Chondrocyte (in vitro differentiated cells): ENCODE data around the gene ANKRD2. TPM values are rescaled to one million over a fixed set of nuclear protein-coding genes. Genes with fewer than 3 reads are reported as not detected.
"Not testable (repeated sequence)": the region's sequence is repeated elsewhere in the genome, so short reads cannot be mapped to it uniquely, and the experiment has no call there.

ENCODE experiments used
- DNase-seq: peaks from one replicate; pipeline ENCODE4 v3.0.0; 2021; ENCODE audit warnings: mixed read lengths, low spot score
- H3K27ac Mint-ChIP-seq: one replicate; pipeline ENCODE4 v1.8.0; 2021; ENCODE audit warnings: mild to moderate bottlenecking, moderate library complexity, mixed read lengths; ENCODE audit not compliant: unreplicated experiment
- H3K27me3 Mint-ChIP-seq: 2 replicates; pipeline ENCODE4 v1.8.0; 2021; ENCODE audit warnings: low read depth, mixed read lengths
- H3K36me3 Mint-ChIP-seq: 2 replicates; pipeline ENCODE4 v1.8.0; 2021; ENCODE audit warnings: low read depth, mixed read lengths
- H3K4me1 Mint-ChIP-seq: 2 replicates; pipeline ENCODE4 v1.8.0; 2021; ENCODE audit warnings: low read depth, mild to moderate bottlenecking, mixed read lengths
- H3K4me3 Mint-ChIP-seq: one replicate; pipeline ENCODE4 v1.8.0; 2021; ENCODE audit warnings: mild to moderate bottlenecking, moderate library complexity, mixed read lengths; ENCODE audit not compliant: unreplicated experiment
- H3K9me3 Mint-ChIP-seq: 2 replicates; pipeline ENCODE4 v1.8.0; 2021; ENCODE audit warnings: low read depth, mixed read lengths
- total RNA-seq: library from RNA; stranded (reverse); gene quantifications from 3 replicates; pipeline ENCODE4 v1.2.1, GENCODE V29; 2021
- TF ChIP-seq, protein P1 (sequence below): fragments of 200-600 bp; sonication (generic); IDR thresholded peaks from 2 replicates; pipeline ENCODE4 v1.5.0; 2021; ENCODE audit warnings: antibody characterized with exemption, mild to moderate bottlenecking, moderate library complexity

The ANKRD2 gene
- total RNA-seq, 1 donor from 2014 or later, result 0.60 TPM

DNA sequence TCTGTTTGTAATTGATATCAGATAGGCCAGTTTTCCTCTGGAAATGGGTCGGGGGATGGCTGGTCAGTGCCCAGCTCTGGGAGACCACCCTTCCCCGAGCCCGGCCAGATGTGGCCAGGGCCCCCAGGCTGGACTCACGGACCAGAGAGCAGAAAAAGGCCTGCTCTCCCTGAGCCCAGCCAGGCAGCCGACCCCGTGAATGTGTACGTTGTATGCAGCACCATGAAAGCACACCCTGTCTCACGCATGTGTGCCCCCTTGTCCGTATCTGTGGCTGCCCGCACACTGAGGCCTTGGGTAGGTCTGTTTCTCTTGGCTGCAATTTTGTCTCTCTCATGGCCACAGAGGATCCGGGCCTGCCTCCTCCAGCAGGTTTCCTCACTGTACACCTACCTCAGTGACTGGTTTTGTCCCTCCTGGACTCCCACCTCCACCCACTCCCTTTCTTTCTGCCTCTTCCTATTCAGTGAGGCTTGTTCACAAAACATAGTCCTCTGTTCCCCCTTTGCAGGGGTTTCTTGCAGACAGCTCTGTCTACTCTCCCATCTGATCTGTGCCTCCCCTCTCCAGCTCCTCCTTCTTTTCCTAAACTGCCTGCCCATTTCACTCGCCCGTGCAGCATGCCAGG is 23.6 kb upstream of the ANKRD2 start:
- H3K27ac Mint-ChIP-seq, result peak overlapping the region; percentile 78
- no peak overlapping the region for H3K4me3 Mint-ChIP-seq
- H3K9me3 Mint-ChIP-seq, result no peaks in the 10 kb centered on the region
- TF ChIP-seq, protein P1, sequence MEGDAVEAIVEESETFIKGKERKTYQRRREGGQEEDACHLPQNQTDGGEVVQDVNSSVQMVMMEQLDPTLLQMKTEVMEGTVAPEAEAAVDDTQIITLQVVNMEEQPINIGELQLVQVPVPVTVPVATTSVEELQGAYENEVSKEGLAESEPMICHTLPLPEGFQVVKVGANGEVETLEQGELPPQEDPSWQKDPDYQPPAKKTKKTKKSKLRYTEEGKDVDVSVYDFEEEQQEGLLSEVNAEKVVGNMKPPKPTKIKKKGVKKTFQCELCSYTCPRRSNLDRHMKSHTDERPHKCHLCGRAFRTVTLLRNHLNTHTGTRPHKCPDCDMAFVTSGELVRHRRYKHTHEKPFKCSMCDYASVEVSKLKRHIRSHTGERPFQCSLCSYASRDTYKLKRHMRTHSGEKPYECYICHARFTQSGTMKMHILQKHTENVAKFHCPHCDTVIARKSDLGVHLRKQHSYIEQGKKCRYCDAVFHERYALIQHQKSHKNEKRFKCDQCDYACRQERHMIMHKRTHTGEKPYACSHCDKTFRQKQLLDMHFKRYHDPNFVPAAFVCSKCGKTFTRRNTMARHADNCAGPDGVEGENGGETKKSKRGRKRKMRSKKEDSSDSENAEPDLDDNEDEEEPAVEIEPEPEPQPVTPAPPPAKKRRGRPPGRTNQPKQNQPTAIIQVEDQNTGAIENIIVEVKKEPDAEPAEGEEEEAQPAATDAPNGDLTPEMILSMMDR, result no peak
- peaks cover 57% of the 10 kb centered on the region for H3K4me1 Mint-ChIP-seq
- DNase-seq, result peak; percentile 80
- no peaks in the 10 kb centered on the region for H3K27me3 Mint-ChIP-seq
- no peaks in the 10 kb centered on the region for H3K36me3 Mint-ChIP-seq

DNA sequence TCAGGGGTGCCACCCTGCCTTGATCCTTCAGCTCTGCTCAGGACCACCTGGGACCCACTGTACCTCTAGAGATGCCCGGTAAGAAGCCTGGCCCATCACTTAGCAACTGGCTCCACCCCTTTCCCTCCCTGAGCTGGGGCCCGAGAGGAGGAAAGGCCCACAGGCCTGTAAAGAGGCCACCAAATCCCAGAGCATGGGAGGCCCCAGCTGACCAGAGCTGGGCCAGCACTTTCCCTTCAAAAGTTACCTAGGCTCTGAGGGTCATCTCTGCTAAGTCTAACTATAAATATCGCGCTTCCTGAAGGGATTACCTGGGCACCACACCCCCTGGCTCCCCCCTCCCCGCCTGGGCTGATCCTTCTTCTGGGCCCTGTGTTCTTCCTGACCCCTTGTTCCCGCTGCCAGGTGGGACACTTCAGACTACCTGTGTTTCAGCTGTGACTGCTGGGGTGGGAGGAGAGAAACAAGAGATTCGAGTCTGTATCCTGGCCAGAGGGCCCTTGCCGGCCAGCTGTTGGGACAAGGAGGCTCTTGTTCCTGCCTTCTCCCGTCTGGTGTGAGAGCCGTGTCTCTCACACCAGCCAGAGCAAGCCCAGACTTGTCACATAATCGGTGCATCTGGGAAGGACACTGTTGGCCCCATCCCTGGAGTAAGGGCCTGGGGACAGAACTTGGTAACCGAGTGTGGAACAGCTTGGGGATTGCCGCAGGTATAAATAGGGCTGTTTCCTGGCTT is 22.8 kb upstream of the ANKRD2 start:
- peak overlapping the region; percentile 89 for H3K27ac Mint-ChIP-seq
- peak; percentile 51 for DNase-seq
- H3K9me3 Mint-ChIP-seq, result no peaks in the 10 kb centered on the region
- H3K4me1 Mint-ChIP-seq, result peaks cover 52% of the 10 kb centered on the region
- H3K27me3 Mint-ChIP-seq, result no peaks in the 10 kb centered on the region
- H3K4me3 Mint-ChIP-seq, result no peak overlapping the region
- no peaks in the 10 kb centered on the region for H3K36me3 Mint-ChIP-seq
- TF ChIP-seq, protein P1, result no peak

DNA sequence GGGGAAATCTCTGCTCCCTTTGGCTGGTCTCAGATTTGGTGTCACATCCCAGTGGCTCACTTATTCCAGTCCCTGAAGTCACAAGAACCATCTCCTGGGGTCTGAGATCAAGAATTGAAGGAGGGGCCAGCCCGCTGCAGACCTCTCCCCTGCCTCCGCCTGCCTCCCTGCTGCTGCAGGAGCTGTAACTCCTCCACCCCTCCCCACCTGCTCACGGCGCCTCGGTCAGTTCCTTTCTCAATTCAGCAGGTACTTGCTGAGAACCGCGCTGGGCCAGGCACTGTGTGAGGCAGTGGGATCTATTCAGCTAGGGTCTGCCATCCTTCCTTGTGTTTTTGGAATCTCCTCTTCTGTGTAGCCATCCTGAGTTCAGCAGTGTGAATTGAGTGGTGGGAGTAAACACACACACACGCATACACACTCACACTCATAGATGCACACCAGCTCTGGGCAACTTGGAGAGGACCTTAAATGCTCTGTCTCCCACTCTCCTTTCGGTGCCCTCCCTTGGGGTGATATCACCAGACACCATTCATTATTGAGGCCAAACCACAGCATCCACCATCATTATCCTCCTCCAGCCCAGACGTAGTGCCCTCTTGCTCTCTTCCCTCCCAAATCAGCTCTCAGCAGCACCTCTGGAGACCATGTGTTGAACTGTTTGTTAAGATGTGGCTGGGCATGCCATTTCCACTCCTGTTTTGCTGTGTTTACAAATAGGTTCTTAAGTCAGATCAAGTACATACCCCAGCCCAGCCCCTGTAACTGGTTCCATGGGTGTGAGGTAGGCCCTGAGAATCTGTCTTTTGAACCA is 22.0 kb upstream of the ANKRD2 start:
- Mint-ChIP-seq H3K36me3 (no peaks in the 10 kb centered on the region), H3K4me1 (peaks cover 53% of the 10 kb centered on the region), H3K4me3 (no peak overlapping the region), H3K9me3 (peaks cover 3% of the 10 kb centered on the region), H3K27ac (peak overlapping the region; percentile 89), H3K27me3 (no peaks in the 10 kb centered on the region)
- TF ChIP-seq, protein P1, result no peak
- DNase-seq, result peak; percentile 81

DNA sequence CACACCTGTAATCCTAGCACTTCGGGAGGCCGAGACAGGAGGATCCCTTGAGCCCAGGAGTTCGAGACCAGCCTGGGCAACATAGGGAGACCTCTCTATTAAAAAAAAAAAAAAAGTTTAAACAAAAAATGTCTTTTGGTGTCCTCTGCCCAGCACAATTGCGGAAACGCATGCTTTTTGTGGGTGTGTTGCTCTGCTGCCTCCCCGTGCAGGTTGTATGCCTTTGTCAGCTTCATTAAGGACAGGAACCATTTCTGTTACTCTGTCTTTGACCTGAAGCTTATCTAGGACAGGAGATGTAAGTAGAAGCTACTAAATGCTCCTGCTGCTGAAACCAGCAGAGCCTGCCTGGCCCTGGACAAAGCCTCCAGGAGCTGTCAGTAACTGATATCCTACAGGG is 21.3 kb upstream of the ANKRD2 start:
- TF ChIP-seq, protein P1, result no peak
- H3K27ac Mint-ChIP-seq, result peak overlapping the region; percentile 13
- no peaks in the 10 kb centered on the region for H3K27me3 Mint-ChIP-seq
- DNase-seq, result peak; percentile 53
- H3K4me1 Mint-ChIP-seq, result peaks cover 53% of the 10 kb centered on the region
- peaks cover 3% of the 10 kb centered on the region for H3K36me3 Mint-ChIP-seq
- H3K4me3 Mint-ChIP-seq, result no peak overlapping the region
- peaks cover 7% of the 10 kb centered on the region for H3K9me3 Mint-ChIP-seq

DNA sequence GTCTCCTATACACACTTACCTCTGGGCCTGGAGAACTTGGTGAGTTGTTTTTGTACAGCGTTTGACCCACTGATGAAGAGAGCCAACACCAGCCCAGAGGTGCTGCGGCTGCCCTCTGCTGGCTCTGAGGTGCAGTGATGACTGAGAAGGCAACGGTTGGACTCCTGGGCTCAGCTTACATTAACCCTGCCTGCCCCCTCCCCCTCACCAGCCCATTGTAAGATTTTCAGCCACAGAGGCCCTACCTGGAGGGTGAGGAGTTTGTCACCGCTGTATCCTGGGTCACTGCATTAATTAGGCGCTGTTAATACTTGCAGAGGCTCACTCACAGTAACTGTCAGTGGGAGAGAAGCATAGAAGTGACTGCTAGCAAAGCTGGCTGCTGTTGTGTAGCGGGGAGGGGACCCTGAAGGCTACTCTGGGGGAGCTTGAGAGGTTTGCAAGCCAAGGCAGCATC is 19.0 kb upstream of the ANKRD2 start:
- Mint-ChIP-seq H3K27ac (no peak overlapping the region), H3K9me3 (peaks cover 7% of the 10 kb centered on the region)

DNA sequence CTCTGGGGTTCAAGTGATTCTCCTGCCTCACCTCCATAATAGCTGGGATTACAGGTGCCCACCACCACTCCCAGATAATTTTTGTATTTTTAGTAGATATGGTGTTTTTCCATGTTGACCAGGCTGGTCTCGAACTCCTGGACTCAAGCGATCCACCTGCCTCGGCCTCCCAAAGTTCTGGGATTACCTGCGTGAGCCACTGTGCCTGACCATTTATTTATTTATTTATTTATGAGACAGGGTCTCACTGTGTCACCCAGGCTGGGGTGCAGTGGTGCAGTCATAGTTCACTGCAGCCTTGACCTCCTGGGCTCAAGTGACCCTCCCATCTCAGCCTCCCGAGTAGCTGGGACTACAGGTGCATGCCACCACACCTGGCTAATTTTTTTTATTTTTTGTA is 18.2 kb upstream of the ANKRD2 start:
- not testable (repeated sequence) for H3K27ac Mint-ChIP-seq, H3K27me3 Mint-ChIP-seq, H3K36me3 Mint-ChIP-seq, H3K4me3 Mint-ChIP-seq, H3K9me3 Mint-ChIP-seq, DNase-seq
- H3K4me1 Mint-ChIP-seq, result peaks cover 27% of the 10 kb centered on the region

More for the DNA sequence above, 19.0 kb upstream of the ANKRD2 start:
- TF ChIP-seq, protein P1, result peak; percentile 89
- peak; percentile 69 for DNase-seq
- Mint-ChIP-seq H3K27me3 (no peaks in the 10 kb centered on the region), H3K36me3 (peaks cover 4% of the 10 kb centered on the region), H3K4me3 (no peak overlapping the region), H3K4me1 (peaks cover 33% of the 10 kb centered on the region)

DNA sequence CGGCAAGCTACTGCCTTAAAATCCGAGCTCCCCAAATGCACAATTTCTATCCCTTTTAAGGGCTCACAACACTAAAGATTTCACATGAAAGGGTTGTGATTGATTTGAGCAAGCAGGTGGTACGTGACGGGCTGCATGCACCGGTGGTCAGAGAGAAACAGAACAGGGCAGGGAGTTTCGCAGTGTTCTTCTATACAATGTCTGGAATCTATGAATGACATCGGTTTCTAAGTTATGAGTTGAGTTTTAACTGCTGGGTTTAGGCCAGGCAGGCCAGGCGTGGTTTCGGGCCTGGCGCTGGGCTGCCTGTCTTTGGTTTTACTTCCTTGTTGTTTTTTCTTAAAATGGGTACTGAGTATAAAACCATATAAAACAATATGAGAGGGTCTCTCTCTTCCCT is 17.0 kb upstream of the ANKRD2 start:
- not testable (repeated sequence) for H3K9me3 Mint-ChIP-seq, H3K27me3 Mint-ChIP-seq, H3K4me3 Mint-ChIP-seq, H3K36me3 Mint-ChIP-seq, H3K27ac Mint-ChIP-seq, DNase-seq
- peaks cover 21% of the 10 kb centered on the region for H3K4me1 Mint-ChIP-seq
